ENCODE data around the gene PIGR. TPM values are rescaled to one million over a fixed set of nuclear protein-coding genes. Genes with fewer than 3 reads are reported as not detected.

The PIGR gene
- total and polyA plus RNA-seq, 8 donors, result 0.11 to 587 (median 0.22) TPM

GRCh38 chr1:206975306-206975705 lies 29.0 kb upstream of the PIGR start:
- TF ChIP-seq CTCF (IDR thresholded peaks at IDR 0.05), result no peak
- DNase-seq, result no peak
- H3K4me3 ChIP-seq, result no peak overlapping the region
- no peaks in the 10 kb centered on the region for H3K36me3 ChIP-seq
- peaks cover 0 to 8% of the 10 kb centered on the region in 2 donors for H3K27me3 ChIP-seq
- ATAC-seq, result no peak
- peaks cover 0 to 6% of the 10 kb centered on the region in 2 donors for H3K4me1 ChIP-seq
- intact Hi-C loops (cut with DNase I), result no loop called here
- H3K9me3 ChIP-seq, result no peaks in the 10 kb centered on the region
- H3K27ac ChIP-seq, result no peak overlapping the region

GRCh38 chr1:206974140-206974539 lies 27.9 kb upstream of the PIGR start:
- Histone ChIP-seq H3K4me1 (peaks cover 0 to 14% of the 10 kb centered on the region in 2 donors), H3K27me3 (peaks cover 0 to 19% of the 10 kb centered on the region in 2 donors), H3K36me3 (no peaks in the 10 kb centered on the region), H3K27ac (no peak overlapping the region), H3K9me3 (no peaks in the 10 kb centered on the region), H3K4me3 (no peak overlapping the region)
- intact Hi-C loops (cut with DNase I), result no loop called here
- ATAC-seq, result no peak
- TF ChIP-seq CTCF (IDR thresholded peaks at IDR 0.05), result no peak
- DNase-seq, result no peak

GRCh38 chr1:206972728-206973127 lies 26.5 kb upstream of the PIGR start:
- ATAC-seq, result no peak
- no peak overlapping the region for H3K4me3 ChIP-seq
- peaks cover 0 to 28% of the 10 kb centered on the region in 2 donors for H3K4me1 ChIP-seq
- no peak for DNase-seq
- H3K36me3 ChIP-seq, result no peaks in the 10 kb centered on the region
- H3K9me3 ChIP-seq, result no peaks in the 10 kb centered on the region
- no peak for TF ChIP-seq CTCF (IDR thresholded peaks at IDR 0.05)
- peaks cover 0 to 26% of the 10 kb centered on the region in 2 donors for H3K27me3 ChIP-seq
- H3K27ac ChIP-seq, result no peak overlapping the region
- intact Hi-C loops (cut with DNase I), result no loop called here

GRCh38 chr1:206971029-206971655 lies 24.9 kb upstream of the PIGR start:
- Histone ChIP-seq H3K4me3 (no peak overlapping the region), H3K4me1 (peaks cover 0 to 41% of the 10 kb centered on the region in 2 donors), H3K9me3 (no peaks in the 10 kb centered on the region), H3K27ac (no peak overlapping the region), H3K27me3 (peaks cover 0 to 26% of the 10 kb centered on the region in 2 donors), H3K36me3 (no peaks in the 10 kb centered on the region)
- no peak for ATAC-seq
- DNase-seq, result no peak
- no peak for TF ChIP-seq CTCF (IDR thresholded peaks at IDR 0.05)
- intact Hi-C loops (cut with DNase I), result no loop called here

- Histone ChIP-seq H3K27me3 (peaks cover 0 to 26% of the 10 kb centered on the region in 2 donors), H3K4me1 (peaks cover 0 to 41% of the 10 kb centered on the region in 2 donors), H3K4me3 (no peak within 1 kb of the TSS), H3K27ac (no peak within 1 kb of the TSS), H3K9me3 (no peaks in the 10 kb centered on the region), H3K36me3 (no peaks in the 10 kb centered on the region)
- no peak for TF ChIP-seq CTCF (IDR thresholded peaks at IDR 0.05)
- DNase-seq, result no peak
- no peak for ATAC-seq
- intact Hi-C loops (cut with DNase I), result no loop called here
Measured at GRCh38 chr1:206970446-206970845, 24.2 kb upstream of the PIGR start, which contains the start of gene FCAMR. FCAMR (minus strand) TSS chr1:206970460; CDS start chr1:206970125, 335 bp downstream.
